ENCODE measurements around the gene IL17REL.
"Not testable (repeated sequence)": the region's sequence is repeated elsewhere in the genome, so short reads cannot be mapped to it uniquely, and the experiment has no call there.

IL17REL gene

GRCh38 chr22:49951000-49951677 is 61.4 kb downstream of the IL17REL start:
- H3K4me3 ChIP-seq (ENCODE audit: low read depth, low read length): no peak overlapping the region
- H3K9me3 ChIP-seq (ENCODE audit: control insufficient read depth, insufficient read depth, low read length): no peaks in the 10 kb centered on the region
- no peaks in the 10 kb centered on the region for H3K27me3 ChIP-seq (ENCODE audit: control insufficient read depth, insufficient read depth, low read length)
- no peak overlapping the region for H3K27ac ChIP-seq (ENCODE audit: low read depth, low read length)
- peaks cover 12% of the 10 kb centered on the region for H3K4me1 ChIP-seq (ENCODE audit: control insufficient read depth, insufficient read depth, low read length)
- no peaks in the 10 kb centered on the region for H3K36me3 ChIP-seq (ENCODE audit: control insufficient read depth, insufficient read depth, low read length)
- no peak overlapping the region for H3K9ac ChIP-seq (ENCODE audit: low read depth, low read length)

- Histone ChIP-seq H3K27ac (ENCODE audit: low read depth, low read length) (no peak overlapping the region), H3K36me3 (ENCODE audit: control insufficient read depth, insufficient read depth, low read length) (no peaks in the 10 kb centered on the region), H3K9me3 (ENCODE audit: control insufficient read depth, insufficient read depth, low read length) (no peaks in the 10 kb centered on the region), H3K4me1 (ENCODE audit: control insufficient read depth, insufficient read depth, low read length) (peaks cover 12% of the 10 kb centered on the region), H3K27me3 (ENCODE audit: control insufficient read depth, insufficient read depth, low read length) (no peaks in the 10 kb centered on the region), H3K9ac (ENCODE audit: low read depth, low read length) (no peak overlapping the region), H3K4me3 (ENCODE audit: low read depth, low read length) (no peak overlapping the region)
Observed at GRCh38 chr22:49950396-49950994, 62.1 kb downstream of the IL17REL start.

DNA sequence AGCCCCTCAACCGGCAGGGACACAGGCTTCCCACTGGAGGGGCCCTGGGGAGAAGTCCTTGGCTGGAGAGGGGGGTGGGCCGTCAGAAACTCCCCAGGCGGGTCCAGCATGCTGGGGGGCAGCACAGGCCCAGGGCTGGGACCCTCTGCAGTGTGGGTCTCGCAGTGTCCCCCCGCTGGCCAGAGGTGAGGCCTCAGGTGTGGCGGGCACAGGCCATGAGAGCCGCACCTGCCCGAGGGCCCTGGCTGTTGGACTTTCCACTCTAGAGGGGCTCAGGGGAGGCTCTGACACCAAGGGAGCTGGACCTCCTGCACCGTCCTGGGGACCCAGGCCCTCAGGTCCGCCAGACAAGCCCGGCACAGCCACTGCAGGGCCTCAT is 62.7 kb downstream of the IL17REL start:
- Histone ChIP-seq H3K4me1 (ENCODE audit: control insufficient read depth, insufficient read depth, low read length) (peaks cover 12% of the 10 kb centered on the region), H3K27ac (ENCODE audit: low read depth, low read length) (no peak overlapping the region), H3K4me3 (ENCODE audit: low read depth, low read length) (no peak overlapping the region), H3K36me3 (ENCODE audit: control insufficient read depth, insufficient read depth, low read length) (no peaks in the 10 kb centered on the region), H3K27me3 (ENCODE audit: control insufficient read depth, insufficient read depth, low read length) (no peaks in the 10 kb centered on the region), H3K9ac (ENCODE audit: low read depth, low read length) (no peak overlapping the region), H3K9me3 (ENCODE audit: control insufficient read depth, insufficient read depth, low read length) (no peaks in the 10 kb centered on the region)

DNA sequence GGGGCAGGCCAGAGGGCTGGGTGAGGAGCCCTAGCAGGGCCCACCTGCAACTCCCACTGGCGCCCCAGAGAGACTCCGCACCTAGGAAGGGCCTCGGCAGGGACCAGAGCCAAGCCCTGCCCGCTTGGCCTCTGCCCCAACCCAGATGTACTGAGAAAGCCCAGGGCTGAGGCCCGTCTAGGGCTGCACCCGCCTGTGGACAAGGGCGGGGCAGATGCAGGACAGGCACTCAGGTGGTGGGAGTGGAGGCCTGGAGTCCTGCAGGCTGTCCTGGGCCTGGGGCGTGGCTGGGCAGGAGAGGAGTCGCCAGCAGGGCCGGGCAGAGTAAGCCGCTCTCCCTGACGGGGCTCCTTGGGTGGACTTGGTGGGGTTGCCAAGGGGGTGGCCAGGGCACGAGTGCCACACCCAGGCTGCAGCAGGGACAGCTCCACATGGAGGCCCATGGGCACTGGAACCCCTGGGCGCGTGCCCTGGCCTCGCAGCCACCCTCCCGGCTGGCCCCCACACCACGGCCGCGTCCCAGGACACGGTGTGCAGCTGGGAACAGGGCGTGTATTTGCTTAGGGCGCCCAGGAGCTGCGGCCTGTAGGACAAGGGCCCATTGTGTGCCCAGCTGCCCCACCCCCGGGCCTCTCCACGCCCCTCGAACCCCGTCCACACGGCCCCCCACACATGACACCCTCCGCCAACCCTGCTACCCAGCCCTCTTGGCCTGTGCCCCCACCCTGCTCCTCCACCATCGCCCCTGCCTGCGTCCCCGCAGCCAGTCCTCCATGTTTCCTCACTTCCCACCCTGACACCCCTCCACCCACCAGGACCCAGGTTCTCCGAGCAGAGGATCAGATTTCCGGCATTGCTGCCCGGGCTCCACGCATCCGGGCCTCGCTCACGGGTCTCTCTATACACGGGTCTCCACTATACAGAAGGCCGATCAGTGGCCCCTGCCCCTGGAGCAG is 63.3 kb downstream of the IL17REL start:
- no peak overlapping the region for H3K4me3 ChIP-seq (ENCODE audit: low read depth, low read length)
- no peaks in the 10 kb centered on the region for H3K9me3 ChIP-seq (ENCODE audit: control insufficient read depth, insufficient read depth, low read length)
- H3K4me1 ChIP-seq (ENCODE audit: control insufficient read depth, insufficient read depth, low read length): peaks cover 12% of the 10 kb centered on the region
- no peaks in the 10 kb centered on the region for H3K36me3 ChIP-seq (ENCODE audit: control insufficient read depth, insufficient read depth, low read length)
- no peak overlapping the region for H3K27ac ChIP-seq (ENCODE audit: low read depth, low read length)
- no peaks in the 10 kb centered on the region for H3K27me3 ChIP-seq (ENCODE audit: control insufficient read depth, insufficient read depth, low read length)
- no peak overlapping the region for H3K9ac ChIP-seq (ENCODE audit: low read depth, low read length)

GRCh38 chr22:49948116-49948957 is 64.2 kb downstream of the IL17REL start:
- H3K36me3 ChIP-seq (ENCODE audit: control insufficient read depth, insufficient read depth, low read length): no peaks in the 10 kb centered on the region
- H3K9me3 ChIP-seq (ENCODE audit: control insufficient read depth, insufficient read depth, low read length): no peaks in the 10 kb centered on the region
- H3K4me1 ChIP-seq (ENCODE audit: control insufficient read depth, insufficient read depth, low read length): peaks cover 12% of the 10 kb centered on the region
- H3K27ac ChIP-seq (ENCODE audit: low read depth, low read length): no peak overlapping the region
- H3K9ac ChIP-seq (ENCODE audit: low read depth, low read length): no peak overlapping the region
- no peaks in the 10 kb centered on the region for H3K27me3 ChIP-seq (ENCODE audit: control insufficient read depth, insufficient read depth, low read length)
- no peak overlapping the region for H3K4me3 ChIP-seq (ENCODE audit: low read depth, low read length)

GRCh38 chr22:49947296-49947622 is 65.3 kb downstream of the IL17REL start:
- no peak overlapping the region for H3K4me3 ChIP-seq (ENCODE audit: low read depth, low read length)
- no peaks in the 10 kb centered on the region for H3K36me3 ChIP-seq (ENCODE audit: control insufficient read depth, insufficient read depth, low read length)
- H3K27ac ChIP-seq (ENCODE audit: low read depth, low read length): no peak overlapping the region
- H3K9ac ChIP-seq (ENCODE audit: low read depth, low read length): no peak overlapping the region
- peaks cover 12% of the 10 kb centered on the region for H3K4me1 ChIP-seq (ENCODE audit: control insufficient read depth, insufficient read depth, low read length)
- no peaks in the 10 kb centered on the region for H3K27me3 ChIP-seq (ENCODE audit: control insufficient read depth, insufficient read depth, low read length)
- no peaks in the 10 kb centered on the region for H3K9me3 ChIP-seq (ENCODE audit: control insufficient read depth, insufficient read depth, low read length)

- no peaks in the 10 kb centered on the region for H3K9me3 ChIP-seq (ENCODE audit: control insufficient read depth, insufficient read depth, low read length)
- no peak overlapping the region for H3K27ac ChIP-seq (ENCODE audit: low read depth, low read length)
- no peak overlapping the region for H3K9ac ChIP-seq (ENCODE audit: low read depth, low read length)
- peaks cover 12% of the 10 kb centered on the region for H3K4me1 ChIP-seq (ENCODE audit: control insufficient read depth, insufficient read depth, low read length)
- no peaks in the 10 kb centered on the region for H3K36me3 ChIP-seq (ENCODE audit: control insufficient read depth, insufficient read depth, low read length)
- no peak overlapping the region for H3K4me3 ChIP-seq (ENCODE audit: low read depth, low read length)
- H3K27me3 ChIP-seq (ENCODE audit: control insufficient read depth, insufficient read depth, low read length): no peaks in the 10 kb centered on the region
Observed at GRCh38 chr22:49946612-49947295, 65.8 kb downstream of the IL17REL start.

- not testable (repeated sequence) for H3K9me3 ChIP-seq (ENCODE audit: control insufficient read depth, insufficient read depth, low read length); H3K36me3 ChIP-seq (ENCODE audit: control insufficient read depth, insufficient read depth, low read length); H3K4me3 ChIP-seq (ENCODE audit: low read depth, low read length); H3K9ac ChIP-seq (ENCODE audit: low read depth, low read length); H3K27ac ChIP-seq (ENCODE audit: low read depth, low read length); H3K27me3 ChIP-seq (ENCODE audit: control insufficient read depth, insufficient read depth, low read length)
- peaks cover 12% of the 10 kb centered on the region for H3K4me1 ChIP-seq (ENCODE audit: control insufficient read depth, insufficient read depth, low read length)
Observed at GRCh38 chr22:49945042-49945794, 67.3 kb downstream of the IL17REL start.

Measured in HUES48 (cell line).